ENCODE data around the gene PIGP. TPM values are rescaled to one million over a fixed set of nuclear protein-coding genes. Genes with fewer than 3 reads are reported as not detected.
"Not testable (repeated sequence)": the region's sequence is repeated elsewhere in the genome, so short reads cannot be mapped to it uniquely, and the experiment has no call there.

The PIGP gene
- total RNA-seq, 4 donors from 2014 or later, result 0.80 to 10.2 (median 7.6) TPM

DNA sequence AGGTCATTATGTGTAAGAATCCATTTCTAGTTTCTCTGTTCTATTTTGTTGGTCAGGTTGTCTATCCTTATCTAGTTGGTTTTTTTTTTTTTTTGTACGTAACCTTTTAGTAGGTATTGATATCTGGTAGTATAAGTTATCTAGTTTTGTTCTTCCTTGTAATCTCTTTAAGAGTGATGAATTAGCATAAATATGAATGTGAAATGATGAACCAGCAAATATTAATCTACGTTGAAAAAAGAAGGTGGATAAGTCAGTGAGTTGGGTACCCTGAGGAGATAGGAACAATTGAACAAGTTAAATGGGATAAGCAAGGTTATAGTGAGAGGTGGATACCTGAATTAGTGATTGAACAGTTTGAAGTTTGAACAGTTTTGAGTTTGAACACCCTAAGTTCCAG, 34.1 kb upstream of the PIGP start:
- Histone ChIP-seq H3K36me3 (peaks cover 0 to 12% (median 7%) of the 10 kb centered on the region in 4 donors), H3K4me3 (no peak overlapping the region), H3K27ac (no peak overlapping the region), H3K9me3 (no peaks in the 10 kb centered on the region), H3K4me1 (no peaks in the 10 kb centered on the region), H3K27me3 (no peaks in the 10 kb centered on the region)
- DNase-seq, result no peak
- intact Hi-C loops (cut with DNase I; ENCODE audit: low total_unique reads), result loop anchor here (5.0 kb wide), 1 partner anchor 1205 kb away; no protein-coding TSS in a partner anchor
- in situ Hi-C loops (cut with MboI; ENCODE audit: low pct_ligation_motif_present in 1 of 4, low pct_unique_long_range_greater_than_20kb in 1 of 4, low sequenced_read_pairs in 3 of 4), result no loop called here
- WGBS, 2 donors (ENCODE audit: low coverage in 1 of 2), result 99 to 100% methylated on average over 2 of the region's 2 CpGs
- TF ChIP-seq, protein P1, sequence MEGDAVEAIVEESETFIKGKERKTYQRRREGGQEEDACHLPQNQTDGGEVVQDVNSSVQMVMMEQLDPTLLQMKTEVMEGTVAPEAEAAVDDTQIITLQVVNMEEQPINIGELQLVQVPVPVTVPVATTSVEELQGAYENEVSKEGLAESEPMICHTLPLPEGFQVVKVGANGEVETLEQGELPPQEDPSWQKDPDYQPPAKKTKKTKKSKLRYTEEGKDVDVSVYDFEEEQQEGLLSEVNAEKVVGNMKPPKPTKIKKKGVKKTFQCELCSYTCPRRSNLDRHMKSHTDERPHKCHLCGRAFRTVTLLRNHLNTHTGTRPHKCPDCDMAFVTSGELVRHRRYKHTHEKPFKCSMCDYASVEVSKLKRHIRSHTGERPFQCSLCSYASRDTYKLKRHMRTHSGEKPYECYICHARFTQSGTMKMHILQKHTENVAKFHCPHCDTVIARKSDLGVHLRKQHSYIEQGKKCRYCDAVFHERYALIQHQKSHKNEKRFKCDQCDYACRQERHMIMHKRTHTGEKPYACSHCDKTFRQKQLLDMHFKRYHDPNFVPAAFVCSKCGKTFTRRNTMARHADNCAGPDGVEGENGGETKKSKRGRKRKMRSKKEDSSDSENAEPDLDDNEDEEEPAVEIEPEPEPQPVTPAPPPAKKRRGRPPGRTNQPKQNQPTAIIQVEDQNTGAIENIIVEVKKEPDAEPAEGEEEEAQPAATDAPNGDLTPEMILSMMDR (IDR thresholded peaks at IDR 0.05), result no peak
- TF ChIP-seq POLR2AphosphoS5 (IDR thresholded peaks at IDR 0.05), result no peak
- TF ChIP-seq POLR2A (IDR thresholded peaks at IDR 0.05), result no peak
- no peak for TF ChIP-seq EP300 (IDR thresholded peaks at IDR 0.05; ENCODE audit: low read depth)

GRCh38 chr21:37102746-37103145, 29.9 kb upstream of the PIGP start:
- WGBS, 2 donors (ENCODE audit: low coverage in 1 of 2), result 100% methylated on average over 2 to 3 of the region's 3 CpGs
- H3K27me3 ChIP-seq; in situ Hi-C loops (cut with MboI; ENCODE audit: low pct_ligation_motif_present in 1 of 4, low pct_unique_long_range_greater_than_20kb in 1 of 4, low sequenced_read_pairs in 3 of 4); H3K4me3 ChIP-seq; H3K4me1 ChIP-seq; H3K9me3 ChIP-seq; intact Hi-C loops (cut with DNase I; ENCODE audit: low total_unique reads); DNase-seq; H3K27ac ChIP-seq: not testable (repeated sequence)
- H3K36me3 ChIP-seq, result peaks cover 0 to 12% (median 2%) of the 10 kb centered on the region in 4 donors

DNA sequence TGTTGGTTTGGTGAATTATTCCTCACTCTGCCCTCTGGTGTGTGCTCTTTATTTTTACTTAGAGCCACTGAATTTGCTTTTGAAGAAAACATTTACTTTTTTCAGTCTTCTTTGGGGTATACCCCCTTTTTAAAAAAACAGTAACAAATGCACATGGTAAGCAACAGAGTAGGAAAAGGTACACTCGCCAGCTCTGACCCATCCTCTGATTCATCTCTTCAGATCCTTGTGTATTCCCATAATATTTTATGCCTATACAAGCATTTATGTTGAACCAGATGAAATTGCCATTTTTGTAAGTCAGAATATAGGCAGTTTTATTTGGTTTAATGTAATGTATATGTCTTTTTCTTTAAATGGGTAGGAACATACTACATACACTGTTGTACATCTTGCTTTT, 28.5 kb upstream of the PIGP start:
- WGBS, 2 donors (ENCODE audit: low coverage in 1 of 2), result 87 to 100% methylated on average over 1 of the region's 1 CpG
- H3K36me3 ChIP-seq, result peaks cover 0 to 17% (median 5%) of the 10 kb centered on the region in 4 donors
- no peaks in the 10 kb centered on the region for H3K4me1 ChIP-seq
- intact Hi-C loops (cut with DNase I; ENCODE audit: low total_unique reads) (no loop called here), in situ Hi-C loops (cut with MboI; ENCODE audit: low pct_ligation_motif_present in 1 of 4, low pct_unique_long_range_greater_than_20kb in 1 of 4, low sequenced_read_pairs in 3 of 4) (no loop called here)
- H3K27ac ChIP-seq, result no peak overlapping the region
- no peak overlapping the region for H3K4me3 ChIP-seq
- TF ChIP-seq EP300 (IDR thresholded peaks at IDR 0.05; ENCODE audit: low read depth), result no peak
- TF ChIP-seq, protein P1 (IDR thresholded peaks at IDR 0.05), result no peak
- no peak for TF ChIP-seq POLR2A (IDR thresholded peaks at IDR 0.05)
- TF ChIP-seq POLR2AphosphoS5 (IDR thresholded peaks at IDR 0.05), result no peak
- DNase-seq, result no peak
- H3K9me3 ChIP-seq, result no peaks in the 10 kb centered on the region
- no peaks in the 10 kb centered on the region for H3K27me3 ChIP-seq

GRCh38 chr21:37100316-37100715, 27.4 kb upstream of the PIGP start:
- in situ Hi-C loops (cut with MboI; ENCODE audit: low pct_ligation_motif_present in 1 of 4, low pct_unique_long_range_greater_than_20kb in 1 of 4, low sequenced_read_pairs in 3 of 4) (no loop called here), intact Hi-C loops (cut with DNase I; ENCODE audit: low total_unique reads) (no loop called here)
- no peak overlapping the region for H3K27ac ChIP-seq
- peaks cover 0 to 17% (median 7%) of the 10 kb centered on the region in 4 donors for H3K36me3 ChIP-seq
- WGBS, 2 donors (ENCODE audit: low coverage in 1 of 2), result 87 to 96% methylated on average over 3 to 6 of the region's 6 CpGs
- TF ChIP-seq POLR2A (IDR thresholded peaks at IDR 0.05) (no peak), EP300 (IDR thresholded peaks at IDR 0.05; ENCODE audit: low read depth) (no peak), POLR2AphosphoS5 (IDR thresholded peaks at IDR 0.05) (no peak)
- TF ChIP-seq, protein P1 (IDR thresholded peaks at IDR 0.05), result no peak
- H3K27me3 ChIP-seq, result no peaks in the 10 kb centered on the region
- no peak for DNase-seq
- H3K4me1 ChIP-seq, result no peaks in the 10 kb centered on the region
- H3K4me3 ChIP-seq, result no peak overlapping the region
- no peaks in the 10 kb centered on the region for H3K9me3 ChIP-seq

DNA sequence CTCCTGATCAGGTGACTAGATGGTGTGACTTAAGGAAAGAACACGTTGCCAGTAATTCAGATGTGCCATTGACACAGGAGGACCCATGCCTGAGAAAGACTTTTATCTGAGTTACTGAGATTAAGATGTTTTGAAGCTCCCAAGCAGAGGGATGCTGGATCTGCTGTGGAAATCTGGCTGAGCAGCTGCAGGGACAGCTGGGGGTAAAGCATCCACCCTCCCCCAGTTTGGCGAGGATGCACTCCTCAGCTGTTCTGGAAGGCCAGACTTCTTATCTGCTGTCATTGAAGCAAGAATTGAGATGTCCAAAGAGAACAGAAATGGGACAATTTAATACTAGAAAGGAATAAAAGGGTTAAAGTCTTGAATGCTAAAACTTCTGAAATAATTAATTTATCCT, 25.9 kb upstream of the PIGP start:
- in situ Hi-C loops (cut with MboI; ENCODE audit: low pct_ligation_motif_present in 1 of 4, low pct_unique_long_range_greater_than_20kb in 1 of 4, low sequenced_read_pairs in 3 of 4) (loop anchor here in 1 of 4 donors (25.0 kb wide), 1 partner anchor 111 kb away; no protein-coding TSS in a partner anchor), intact Hi-C loops (cut with DNase I; ENCODE audit: low total_unique reads) (no loop called here)
- H3K9me3 ChIP-seq, result no peaks in the 10 kb centered on the region
- no peak for DNase-seq
- peaks cover 0 to 17% (median 7%) of the 10 kb centered on the region in 4 donors for H3K36me3 ChIP-seq
- no peak overlapping the region for H3K27ac ChIP-seq
- no peaks in the 10 kb centered on the region for H3K4me1 ChIP-seq
- WGBS, 2 donors (ENCODE audit: low coverage in 1 of 2), result 86% methylated on average over 1 to 2 of the region's 2 CpGs
- no peak overlapping the region for H3K4me3 ChIP-seq
- TF ChIP-seq EP300 (IDR thresholded peaks at IDR 0.05; ENCODE audit: low read depth) (no peak), POLR2A (IDR thresholded peaks at IDR 0.05) (no peak), POLR2AphosphoS5 (IDR thresholded peaks at IDR 0.05) (no peak)
- TF ChIP-seq, protein P1 (IDR thresholded peaks at IDR 0.05), result no peak
- no peaks in the 10 kb centered on the region for H3K27me3 ChIP-seq

All from transverse colon (tissue), 4 donors.